ENCODE data around the gene ZNF200.
"Not testable (repeated sequence)": the region's sequence is repeated elsewhere in the genome, so short reads cannot be mapped to it uniquely, and the experiment has no call there.

ZNF200 gene

DNA sequence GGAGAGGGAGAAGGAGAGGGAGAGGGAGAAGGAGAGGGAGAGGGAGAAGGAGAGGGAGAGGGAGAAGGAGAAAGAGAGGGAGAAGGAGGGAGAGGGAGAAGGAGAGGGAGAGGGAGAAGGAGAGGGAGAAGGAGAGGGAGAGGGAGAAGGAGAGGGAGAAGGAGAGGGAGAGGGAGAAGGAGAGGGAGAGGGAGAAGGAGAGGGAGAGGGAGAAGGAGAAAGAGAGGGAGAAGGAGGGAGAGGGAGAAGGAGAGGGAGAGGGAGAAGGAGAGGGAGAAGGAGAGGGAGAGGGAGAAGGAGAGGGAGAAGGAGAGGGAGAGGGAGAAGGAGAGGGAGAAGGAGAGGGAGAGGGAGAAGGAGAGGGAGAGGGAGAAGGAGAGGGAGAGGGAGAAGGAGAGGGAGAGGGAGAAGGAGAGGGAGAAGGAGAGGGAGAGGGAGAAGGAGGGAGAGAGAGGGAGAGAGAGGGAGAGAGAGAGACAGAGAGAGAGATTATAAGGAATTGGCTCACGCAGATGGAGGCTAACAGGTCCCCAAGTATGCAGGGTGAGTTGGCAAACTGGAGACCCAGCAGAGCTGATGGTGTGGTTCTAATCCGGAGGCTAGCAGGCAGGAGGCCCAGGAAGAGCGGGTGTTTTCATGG is 37.1 kb downstream of the ZNF200 start:
- not testable (repeated sequence) for H3K4me1 Mint-ChIP-seq (ENCODE audit: low read depth); H3K4me3 Mint-ChIP-seq

DNA sequence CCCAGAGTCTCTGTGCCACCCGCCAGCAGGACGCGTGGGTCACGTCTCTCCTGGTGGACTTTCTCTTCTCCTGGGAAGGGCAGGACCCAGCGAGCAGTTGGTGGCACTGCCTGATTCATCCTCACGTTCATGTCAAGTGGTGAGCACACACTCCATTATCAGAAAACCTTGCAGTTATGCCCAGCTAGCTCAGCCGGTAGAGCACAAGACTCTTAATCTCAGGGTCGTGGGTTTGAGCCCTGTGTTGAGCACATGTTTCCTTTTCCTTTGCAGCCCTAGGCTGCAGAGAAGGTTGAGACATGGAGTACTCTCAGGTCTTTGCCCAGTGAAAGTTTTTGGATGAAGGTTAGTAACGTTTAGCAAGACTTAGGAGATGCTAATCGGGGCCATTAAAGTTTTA is 39.0 kb downstream of the ZNF200 start:
- Mint-ChIP-seq H3K27me3 (ENCODE audit: low read depth) (peaks cover 26% of the 10 kb centered on the region), H3K4me3 (no peak overlapping the region), H3K4me1 (ENCODE audit: low read depth) (peaks cover 5% of the 10 kb centered on the region), H3K27ac (no peak overlapping the region), H3K36me3 (ENCODE audit: low read depth) (peaks cover 2% of the 10 kb centered on the region), H3K9me3 (peaks cover 15% of the 10 kb centered on the region)

More for the DNA sequence above, 37.1 kb downstream of the ZNF200 start:
- not testable (repeated sequence) for H3K27ac Mint-ChIP-seq; H3K36me3 Mint-ChIP-seq (ENCODE audit: low read depth)
- H3K9me3 Mint-ChIP-seq = peaks cover 11% of the 10 kb centered on the region
- peaks cover 20% of the 10 kb centered on the region for H3K27me3 Mint-ChIP-seq (ENCODE audit: low read depth)

DNA sequence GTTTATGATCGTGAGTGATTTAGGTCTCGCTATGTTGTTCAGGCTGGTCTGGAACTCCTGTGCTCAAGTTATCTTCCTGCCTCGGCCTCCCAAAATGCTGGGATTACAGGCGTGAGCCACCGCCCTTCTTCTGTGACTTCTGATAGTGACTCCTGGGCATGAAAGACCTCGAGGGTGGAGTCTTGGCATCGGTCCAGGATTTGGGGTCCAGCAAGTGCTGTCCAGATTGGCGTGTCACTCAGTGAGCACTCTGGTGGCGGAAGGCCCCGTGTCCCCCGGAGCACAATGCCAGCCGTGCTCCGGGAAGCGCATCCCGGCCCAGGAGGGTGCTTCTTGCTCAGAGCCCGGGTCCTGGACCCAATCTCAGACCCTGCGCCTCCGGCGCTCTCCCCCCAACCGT is 40.2 kb downstream of the ZNF200 start:
- H3K27me3 Mint-ChIP-seq (ENCODE audit: low read depth) = peaks cover 35% of the 10 kb centered on the region
- no peak overlapping the region for H3K27ac Mint-ChIP-seq
- H3K4me3 Mint-ChIP-seq = no peak overlapping the region
- peaks cover 5% of the 10 kb centered on the region for H3K36me3 Mint-ChIP-seq (ENCODE audit: low read depth)
- H3K9me3 Mint-ChIP-seq = peaks cover 17% of the 10 kb centered on the region
- peaks cover 10% of the 10 kb centered on the region for H3K4me1 Mint-ChIP-seq (ENCODE audit: low read depth)

DNA sequence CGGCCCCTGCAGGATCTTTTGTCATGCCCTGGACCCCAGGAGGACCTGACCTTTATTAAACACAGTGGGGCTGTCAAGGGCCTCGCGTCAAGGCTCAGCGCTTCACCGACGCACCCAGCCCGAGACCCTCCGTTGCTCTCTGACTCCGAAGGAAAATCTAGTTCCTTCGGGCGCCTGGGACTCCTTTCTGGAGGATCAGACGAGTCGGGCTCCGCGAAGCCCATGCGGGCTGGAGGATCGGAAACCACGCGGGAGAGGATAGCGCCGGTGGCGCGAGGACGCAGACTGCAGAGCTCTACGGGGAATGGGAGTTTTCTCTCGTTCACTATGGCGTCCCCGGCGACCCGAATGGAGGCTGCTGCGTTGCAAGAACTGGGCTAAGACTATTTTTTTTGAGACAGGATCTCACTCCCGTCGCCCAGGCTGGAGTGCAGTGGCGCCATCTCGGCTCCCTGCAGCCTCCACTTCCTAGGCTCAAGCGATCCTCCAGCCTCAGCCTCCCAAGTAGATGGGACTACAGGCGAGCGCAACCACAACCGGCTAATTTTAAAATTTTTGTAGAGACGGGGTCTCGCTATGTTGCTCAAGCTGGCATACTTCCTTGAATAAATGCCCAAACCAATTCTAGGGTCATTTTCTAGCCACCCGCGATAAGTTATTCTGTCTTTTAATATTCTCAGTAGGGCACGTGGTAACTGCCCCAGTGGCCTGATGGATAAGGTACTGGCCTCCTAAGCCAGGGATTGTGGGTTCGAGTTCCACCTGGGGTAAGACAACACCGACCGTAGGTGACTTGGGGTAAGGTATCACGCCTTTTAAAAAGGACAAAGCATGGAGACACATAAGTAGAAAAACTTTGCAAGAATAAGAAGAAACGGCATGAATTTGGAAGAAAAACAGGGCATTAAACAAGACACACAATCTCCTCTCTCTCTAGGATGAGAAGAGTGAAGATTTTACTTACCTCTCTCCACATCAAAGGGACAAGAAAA is 41.4 kb downstream of the ZNF200 start:
- Mint-ChIP-seq H3K27me3 (ENCODE audit: low read depth) (peaks cover 43% of the 10 kb centered on the region), H3K9me3 (peaks cover 19% of the 10 kb centered on the region), H3K4me1 (ENCODE audit: low read depth) (peaks cover 12% of the 10 kb centered on the region)

DNA sequence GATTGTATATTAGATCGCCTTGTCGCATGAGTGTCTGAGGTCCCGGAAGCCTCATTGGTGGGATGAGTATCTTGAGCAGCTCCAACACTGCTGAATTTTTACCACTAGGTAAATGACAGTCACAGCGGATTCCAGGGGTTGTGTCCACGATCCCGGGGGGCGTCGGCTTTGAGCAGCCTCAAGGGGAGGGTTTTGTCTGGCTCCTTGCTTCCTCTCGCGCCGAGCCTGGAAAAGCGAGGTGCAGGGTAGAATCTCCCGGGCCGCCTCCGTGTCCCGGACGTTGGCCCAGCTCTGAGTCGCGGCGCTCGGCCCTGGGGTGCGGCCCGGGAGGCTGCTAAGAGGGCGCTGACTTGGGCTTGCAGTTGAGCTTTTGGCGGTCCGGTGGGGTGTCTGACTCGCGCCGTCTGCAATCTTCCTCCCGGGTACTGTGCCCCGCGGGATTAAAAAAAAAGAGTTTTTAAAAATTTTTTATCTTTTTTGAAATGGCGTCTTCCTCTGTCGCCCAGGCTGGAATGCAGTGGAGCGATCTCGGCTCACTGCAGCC is 42.4 kb downstream of the ZNF200 start:
- Mint-ChIP-seq H3K27ac (no peak overlapping the region), H3K27me3 (ENCODE audit: low read depth) (peaks cover 47% of the 10 kb centered on the region), H3K4me3 (no peak overlapping the region), H3K9me3 (peaks cover 22% of the 10 kb centered on the region), H3K36me3 (ENCODE audit: low read depth) (peaks cover 7% of the 10 kb centered on the region), H3K4me1 (ENCODE audit: low read depth) (peaks cover 20% of the 10 kb centered on the region)

More for the DNA sequence above, 41.4 kb downstream of the ZNF200 start:
- no peak overlapping the region for H3K27ac Mint-ChIP-seq
- H3K4me3 Mint-ChIP-seq = no peak overlapping the region
- peaks cover 5% of the 10 kb centered on the region for H3K36me3 Mint-ChIP-seq (ENCODE audit: low read depth)

DNA sequence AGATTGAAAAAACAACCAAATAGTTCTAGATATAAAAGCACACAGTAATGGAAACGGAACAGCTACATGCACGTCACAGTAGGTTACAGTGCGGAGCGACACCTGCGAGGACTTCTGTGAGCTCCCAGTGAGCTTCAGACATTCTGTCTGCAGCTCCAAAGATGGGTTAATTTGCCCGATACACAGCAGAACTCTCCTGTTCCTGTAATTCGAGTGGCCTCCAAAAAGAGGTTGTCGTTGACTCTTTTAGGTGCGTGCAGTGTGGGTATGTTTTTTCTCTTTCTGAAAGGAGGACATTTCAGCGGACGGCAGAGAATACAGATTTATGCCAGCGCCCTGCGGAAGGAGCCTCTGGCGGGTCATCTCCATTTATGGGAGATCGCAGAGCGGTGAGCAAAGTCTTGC is 44.0 kb downstream of the ZNF200 start:
- peaks cover 7% of the 10 kb centered on the region for H3K36me3 Mint-ChIP-seq (ENCODE audit: low read depth)
- peak overlapping the region; percentile 70 for H3K27ac Mint-ChIP-seq
- peak overlapping the region; percentile 68 for H3K4me3 Mint-ChIP-seq
- peaks cover 27% of the 10 kb centered on the region for H3K9me3 Mint-ChIP-seq
- H3K27me3 Mint-ChIP-seq (ENCODE audit: low read depth) = peaks cover 60% of the 10 kb centered on the region
- peaks cover 24% of the 10 kb centered on the region for H3K4me1 Mint-ChIP-seq (ENCODE audit: low read depth)

DNA sequence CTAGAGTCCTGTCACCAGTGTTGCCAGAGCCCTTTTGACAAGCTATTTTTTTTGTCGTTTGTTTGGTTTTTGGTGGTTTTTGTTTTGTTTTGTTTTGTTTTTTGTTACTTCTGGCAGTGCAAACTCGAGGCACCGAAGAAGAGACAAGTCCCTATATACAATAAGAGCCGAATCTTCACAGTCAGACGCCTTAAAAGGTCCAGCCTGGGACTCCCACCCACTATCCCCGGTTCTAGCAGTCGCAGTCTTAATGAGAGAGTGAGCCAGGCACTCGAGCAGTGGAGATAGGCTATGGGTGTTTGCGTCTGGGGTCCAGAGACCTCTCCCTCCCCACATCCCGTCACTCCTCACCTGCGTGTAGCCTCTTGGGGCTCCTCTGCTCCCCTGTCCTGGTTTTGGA is 45.1 kb downstream of the ZNF200 start:
- Mint-ChIP-seq H3K9me3 (peaks cover 27% of the 10 kb centered on the region), H3K27ac (peak overlapping the region; percentile 83), H3K27me3 (ENCODE audit: low read depth) (peaks cover 65% of the 10 kb centered on the region), H3K4me1 (ENCODE audit: low read depth) (peaks cover 25% of the 10 kb centered on the region), H3K4me3 (peak overlapping the region; percentile 72), H3K36me3 (ENCODE audit: low read depth) (peaks cover 7% of the 10 kb centered on the region)

DNA sequence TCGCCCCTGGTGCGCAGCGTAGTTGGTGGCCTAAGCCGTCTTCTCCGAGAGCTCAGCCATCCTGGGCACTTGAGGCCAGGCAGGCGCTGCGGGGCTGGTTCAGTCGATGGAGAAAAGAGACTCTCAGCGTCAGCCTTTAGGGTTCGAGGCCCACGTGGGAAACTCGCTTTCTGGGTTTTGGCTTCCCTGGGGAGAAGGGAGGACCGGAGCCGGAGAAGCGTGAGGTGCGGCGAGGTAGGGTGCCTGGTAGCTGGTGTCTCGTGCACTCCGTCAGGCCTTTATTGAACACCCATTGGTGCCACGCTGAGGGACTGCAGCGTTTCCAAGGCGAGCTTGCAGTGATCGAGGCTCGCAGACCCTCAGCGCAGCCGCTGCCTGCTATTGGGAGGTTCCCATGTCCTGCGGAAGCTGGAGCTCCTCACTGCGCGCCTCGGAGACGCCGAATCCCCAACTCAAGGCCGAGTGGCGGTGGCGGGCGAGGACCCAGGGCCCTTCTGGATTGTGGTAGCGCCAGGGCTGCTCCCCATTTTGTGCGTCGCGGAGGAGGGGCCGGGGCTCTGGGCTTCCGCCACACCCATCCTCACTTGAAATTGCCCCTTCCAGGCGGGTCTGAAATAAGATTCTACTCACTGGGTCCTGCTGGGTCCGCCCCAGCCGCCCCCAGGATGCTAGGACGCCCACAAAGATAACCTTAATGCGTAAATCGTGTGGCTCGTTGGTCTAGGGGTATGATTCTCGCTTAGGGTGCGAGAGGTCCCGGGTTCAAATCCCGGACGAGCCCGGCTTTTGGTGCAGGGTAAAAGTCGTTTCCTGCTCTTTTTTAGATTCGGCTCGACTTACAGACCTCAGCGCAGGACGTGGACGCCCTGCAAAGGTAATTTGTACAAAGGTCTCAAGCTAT is 45.8 kb downstream of the ZNF200 start:
- Mint-ChIP-seq H3K4me3 (peak overlapping the region; percentile 72), H3K9me3 (peaks cover 25% of the 10 kb centered on the region), H3K4me1 (ENCODE audit: low read depth) (peaks cover 28% of the 10 kb centered on the region), H3K27me3 (ENCODE audit: low read depth) (peaks cover 65% of the 10 kb centered on the region), H3K27ac (peak overlapping the region; percentile 70), H3K36me3 (ENCODE audit: low read depth) (peaks cover 9% of the 10 kb centered on the region)

DNA sequence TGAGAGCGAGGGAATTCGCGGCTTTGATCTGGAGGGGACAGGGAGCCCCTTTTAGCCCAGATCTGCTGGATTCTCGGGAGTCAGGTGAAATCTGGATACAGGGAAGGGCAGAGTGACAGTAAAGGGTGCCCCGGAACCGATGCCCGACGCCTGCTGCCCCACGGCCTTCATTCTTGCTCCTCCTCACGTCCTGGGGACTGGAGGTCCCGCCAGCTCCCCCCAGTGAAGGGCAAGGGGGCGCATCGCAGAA is 46.4 kb downstream of the ZNF200 start:
- peaks cover 12% of the 10 kb centered on the region for H3K36me3 Mint-ChIP-seq (ENCODE audit: low read depth)
- no peak overlapping the region for H3K27ac Mint-ChIP-seq
- H3K4me3 Mint-ChIP-seq = peak overlapping the region; percentile 72
- peaks cover 33% of the 10 kb centered on the region for H3K4me1 Mint-ChIP-seq (ENCODE audit: low read depth)
- H3K9me3 Mint-ChIP-seq = peaks cover 24% of the 10 kb centered on the region
- peaks cover 70% of the 10 kb centered on the region for H3K27me3 Mint-ChIP-seq (ENCODE audit: low read depth)

DNA sequence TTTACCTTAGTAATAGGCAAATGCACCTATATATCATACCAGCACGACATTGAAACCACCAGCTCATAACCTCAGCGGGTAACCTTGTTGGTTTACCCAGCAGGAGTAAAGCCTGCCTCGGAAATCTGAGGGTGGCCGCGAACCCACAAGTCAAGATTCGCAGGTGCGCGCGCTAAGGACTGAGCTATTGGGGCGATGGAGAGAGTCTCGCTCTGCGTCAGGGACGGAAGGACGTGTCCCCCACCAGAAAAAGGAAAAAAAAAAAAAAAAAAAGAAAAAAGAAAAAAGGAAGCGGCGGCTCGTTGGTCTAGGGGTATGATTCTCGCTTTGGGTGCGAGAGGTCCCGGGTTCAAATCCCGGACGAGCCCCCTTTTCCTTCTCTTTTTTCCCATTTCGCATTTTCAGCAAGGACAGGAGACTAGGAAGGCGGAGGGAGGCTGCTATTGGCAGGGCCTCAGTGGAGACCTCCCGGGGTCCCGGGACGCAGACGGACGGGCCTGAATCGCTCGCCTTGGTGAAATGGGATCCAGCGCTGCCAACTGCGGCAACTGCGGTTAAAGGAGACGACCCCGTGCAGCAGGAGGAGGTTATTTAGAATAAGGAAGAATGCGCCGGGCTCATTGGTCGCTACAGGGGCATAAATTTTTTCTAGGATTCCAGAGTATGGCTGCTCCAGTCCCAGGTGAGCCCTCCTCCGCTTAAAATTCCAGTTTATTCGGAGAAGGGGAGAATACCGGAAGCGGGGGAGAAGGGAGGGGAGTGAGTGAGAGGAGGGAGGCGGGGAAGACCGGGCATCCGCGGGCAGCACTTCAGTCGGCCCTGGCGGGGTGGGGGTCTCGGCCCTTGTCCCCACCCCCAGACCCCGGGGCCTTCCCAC is 46.9 kb downstream of the ZNF200 start, which contains the start of gene OR1F1:
Gene OR1F1 (plus strand): TSS at position 407 of the 877 bp plus-strand sequence.
- H3K4me3 Mint-ChIP-seq = peak within 1 kb of the TSS; percentile 72
- H3K4me1 Mint-ChIP-seq (ENCODE audit: low read depth) = peaks cover 36% of the 10 kb centered on the region
- H3K27me3 Mint-ChIP-seq (ENCODE audit: low read depth) = peaks cover 75% of the 10 kb centered on the region
- peaks cover 12% of the 10 kb centered on the region for H3K36me3 Mint-ChIP-seq (ENCODE audit: low read depth)
- H3K27ac Mint-ChIP-seq = peak within 1 kb of the TSS; percentile 88
- H3K9me3 Mint-ChIP-seq = peaks cover 24% of the 10 kb centered on the region

DNA sequence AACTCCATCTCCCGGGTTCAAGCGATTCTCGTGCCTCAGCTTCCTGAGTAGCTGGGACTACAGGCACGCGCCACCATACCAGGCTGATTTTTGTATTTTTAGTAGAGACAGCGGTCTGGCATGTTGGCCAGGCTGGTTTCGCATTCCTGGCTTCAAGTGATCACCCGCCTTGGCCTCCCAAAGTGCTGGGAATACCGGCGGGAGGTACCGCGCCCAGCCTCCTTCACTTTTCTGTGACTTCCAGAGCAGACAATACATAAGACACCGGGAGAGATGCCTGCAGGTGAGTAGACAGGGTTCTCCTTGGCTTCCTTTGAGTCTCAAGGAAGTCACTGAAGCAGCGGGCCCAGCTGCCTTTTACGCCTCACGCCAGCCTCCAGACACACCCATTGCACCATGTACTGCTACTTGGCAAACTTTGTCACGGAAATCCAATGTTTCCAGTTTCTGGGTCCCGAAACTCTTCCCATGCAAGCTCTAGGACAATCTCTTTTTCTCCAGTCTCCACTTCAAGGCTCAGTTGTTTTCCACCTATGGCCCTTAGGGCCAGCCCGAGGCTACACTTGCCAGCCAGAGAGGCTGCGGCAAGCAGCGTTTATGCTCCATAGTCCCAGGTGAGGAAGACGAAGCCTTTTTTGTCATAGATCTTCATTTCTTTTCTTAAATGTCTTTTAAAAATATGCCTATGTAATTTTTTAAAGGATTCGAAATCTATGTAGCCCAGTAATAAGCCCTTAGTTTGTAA is 47.8 kb downstream of the ZNF200 start:
- H3K4me3 Mint-ChIP-seq = no peak overlapping the region

DNA sequence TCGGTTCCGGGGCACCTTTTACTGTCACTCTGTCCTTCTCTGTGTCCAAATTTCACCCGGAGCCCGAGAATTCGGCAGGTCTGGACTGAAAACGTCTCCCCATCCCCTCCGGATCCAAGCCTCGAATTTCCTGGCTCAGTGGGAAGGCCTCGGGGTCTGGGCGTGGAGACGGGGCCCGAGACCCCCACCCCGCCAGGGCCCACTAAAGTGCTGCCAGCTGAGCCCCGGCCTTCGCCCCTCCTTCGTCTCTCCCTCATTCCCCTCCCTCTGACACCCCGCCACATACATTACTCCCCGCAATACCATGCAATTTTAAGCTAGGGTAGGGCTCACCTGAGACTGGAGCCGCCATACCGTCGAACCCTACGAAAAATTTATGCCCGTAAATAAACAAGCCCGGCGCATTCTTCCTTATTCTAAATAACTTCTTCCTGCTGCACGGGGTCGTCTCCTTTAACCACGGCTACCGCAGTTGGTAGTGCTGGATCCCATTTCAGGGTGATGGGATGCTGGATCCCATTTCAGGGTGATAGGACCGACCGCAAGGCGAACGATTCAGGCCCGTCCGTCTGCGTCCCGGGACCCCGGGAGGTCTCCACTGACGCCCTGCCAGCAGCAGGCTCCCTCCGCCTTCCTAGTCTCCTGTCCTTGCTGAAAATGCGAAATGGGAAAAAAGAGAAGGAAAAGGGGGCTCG is 51.4 kb downstream of the ZNF200 start:
- Mint-ChIP-seq H3K36me3 (ENCODE audit: low read depth) (peaks cover 9% of the 10 kb centered on the region), H3K27me3 (ENCODE audit: low read depth) (peaks cover 88% of the 10 kb centered on the region), H3K4me1 (ENCODE audit: low read depth) (peaks cover 28% of the 10 kb centered on the region), H3K9me3 (peaks cover 13% of the 10 kb centered on the region), H3K4me3 (peak overlapping the region; percentile 73), H3K27ac (peak overlapping the region; percentile 86)

More for the DNA sequence above, 47.8 kb downstream of the ZNF200 start:
- Mint-ChIP-seq H3K27me3 (ENCODE audit: low read depth) (peaks cover 85% of the 10 kb centered on the region), H3K27ac (peak overlapping the region; percentile 88), H3K9me3 (peaks cover 24% of the 10 kb centered on the region), H3K36me3 (ENCODE audit: low read depth) (peaks cover 14% of the 10 kb centered on the region), H3K4me1 (ENCODE audit: low read depth) (peaks cover 40% of the 10 kb centered on the region)

Data from T-helper 1 cell treated with Interleukin-12 subunit alpha and Interleukin-12 subunit beta and Interleukin-4 antibody, amounts not matched to agents 30 μg/mL and 1 μg/mL, for 36 hours (primary cell).